ENCODE results near the gene BBS12. TPM values are rescaled to one million over a fixed set of nuclear protein-coding genes. Genes with fewer than 3 reads are reported as not detected.

The BBS12 gene
- polyA plus RNA-seq, 2 of the 4 experiments (the other 2 are of a cell fraction): 3.2 to 3.4 TPM

- CTCF ChIA-PET: interaction anchor here (1.6 kb wide), 1 partner anchor 11 kb away, joined by 3 read pairs; no protein-coding TSS in a partner anchor
- no peak for ATAC-seq
- DNase-seq (ENCODE audit: low read depth in 1 of 2, low spot score in 1 of 2): no peak
- POLR2A ChIA-PET: no interaction called here
- FAIRE-seq: no peak
- Histone ChIP-seq H3K4me1 (no peaks in the 10 kb centered on the region), H3K4me3 (no peak overlapping the region), H3K4me2 (no peak overlapping the region), H3K27ac (no peak overlapping the region), H3K9me3 (no peaks in the 10 kb centered on the region)
- 21% methylated on average over 3 of the region's 3 CpGs for whole genome bisulfite sequencing (ENCODE audit: missing lambda C conversion rate)
- no peak for TF ChIP-seq SMC3 (IDR thresholded peaks at IDR 0.05)
- no peak for TF ChIP-seq NPAS2 (CRISPR knock-in tag; IDR thresholded peaks at IDR 0.05; ENCODE audit: borderline replicate concordance)
- TF ChIP-seq RARB (CRISPR knock-in tag; IDR thresholded peaks at IDR 0.05): no peak
- TF ChIP-seq ATOH8 (CRISPR knock-in tag; IDR thresholded peaks at IDR 0.05; ENCODE audit: low read depth): no peak
- TF ChIP-seq JUN (IDR thresholded peaks at IDR 0.05): no peak
- TF ChIP-seq CHD4 (IDR thresholded peaks at IDR 0.05; ENCODE audit: borderline replicate concordance): no peak
- TF ChIP-seq HDAC2 (IDR thresholded peaks at IDR 0.05): no peak
- TF ChIP-seq E2F6 (IDR thresholded peaks at IDR 0.05; ENCODE audit: borderline replicate concordance, low read depth): no peak
- TF ChIP-seq CHD2 (IDR thresholded peaks at IDR 0.05; ENCODE audit: low read length, partially characterized antibody): no peak
Observed at GRCh38 chr4:122692641-122693520, 39.6 kb upstream of the BBS12 start.

- H3K9me3 ChIP-seq: no peaks in the 10 kb centered on the region
- H3K27ac ChIP-seq: no peak overlapping the region
- POLR2A ChIA-PET: no interaction called here
- CTCF ChIA-PET: no interaction called here
- DNase-seq (ENCODE audit: low read depth in 1 of 2, low spot score in 1 of 2): no peak
- ATAC-seq: no peak
- no peak overlapping the region for H3K4me2 ChIP-seq
- H3K4me3 ChIP-seq: no peak overlapping the region
- TF ChIP-seq JUN (IDR thresholded peaks at IDR 0.05): no peak
- TF ChIP-seq MAX (IDR thresholded peaks at IDR 0.05): no peak
- no peak for TF ChIP-seq CEBPB (IDR thresholded peaks at IDR 0.05)
- FAIRE-seq: no peak
- WGBS (ENCODE audit: missing lambda C conversion rate): 36% methylated on average over 2 of the region's 2 CpGs
- no peaks in the 10 kb centered on the region for H3K4me1 ChIP-seq
Observed at GRCh38 chr4:122695226-122695625, 37.3 kb upstream of the BBS12 start.

- Histone ChIP-seq H3K9me3 (no peaks in the 10 kb centered on the region), H3K4me1 (no peaks in the 10 kb centered on the region), H3K4me3 (no peak overlapping the region), H3K27ac (no peak overlapping the region), H3K4me2 (no peak overlapping the region)
- WGBS (ENCODE audit: missing lambda C conversion rate): 60% methylated on average over 8 of the region's 8 CpGs
- CTCF ChIA-PET: interaction anchor here (0.9 kb wide), 1 partner anchor 12 kb away, joined by 4 read pairs; no protein-coding TSS in a partner anchor
- POLR2A ChIA-PET: no interaction called here
- FAIRE-seq (no peak), DNase-seq (ENCODE audit: low read depth in 1 of 2, low spot score in 1 of 2) (peak in 1 of 2 experiments; percentile 6), ATAC-seq (no peak)
- TF ChIP-seq REST (IDR thresholded peaks at IDR 0.05) (no peak), JUNB (IDR thresholded peaks at IDR 0.05) (no peak), MAZ (IDR thresholded peaks at IDR 0.05; ENCODE audit: borderline replicate concordance, low read depth, low read length) (no peak), EP300 (IDR thresholded peaks at IDR 0.05) (no peak)
Observed at GRCh38 chr4:122700178-122700725, 32.3 kb upstream of the BBS12 start.
